GM04504 (cell line): ENCODE results near the gene SULT1E1.
A peak's percentile ranks its signal among the peaks of the same experiment; 100 is the strongest.

ENCODE experiments used
- DNase-seq: peaks from one replicate; pipeline ENCODE4 v3.0.0-alpha.2; 2012; ENCODE audit warnings: low read depth

The SULT1E1 gene

GRCh38 chr4:69860052-69860451, at the start of gene SULT1E1:
TSS of gene SULT1E1 (minus strand) at chr4:69860145. CDS start at chr4:69857644, 2,501 bp downstream.
- no peak for DNase-seq

GRCh38 chr4:69909195-69909594, 49.2 kb upstream of the SULT1E1 start:
- DNase-seq = no peak

GRCh38 chr4:69907151-69907550, 47.2 kb upstream of the SULT1E1 start:
- DNase-seq = no peak

- DNase-seq = no peak
Observed at GRCh38 chr4:69896530-69897116, 36.7 kb upstream of the SULT1E1 start.

GRCh38 chr4:69894721-69895120, 34.8 kb upstream of the SULT1E1 start:
- DNase-seq = no peak

- no peak for DNase-seq
Observed at GRCh38 chr4:69894186-69894585, 34.2 kb upstream of the SULT1E1 start.

- no peak for DNase-seq
Observed at GRCh38 chr4:69888336-69888735, 28.4 kb upstream of the SULT1E1 start.

GRCh38 chr4:69882150-69882549, 22.2 kb upstream of the SULT1E1 start:
- no peak for DNase-seq

- peak; percentile 7 for DNase-seq
Observed at GRCh38 chr4:69881173-69881773, 21.3 kb upstream of the SULT1E1 start.

GRCh38 chr4:69878250-69878649, 18.3 kb upstream of the SULT1E1 start:
- DNase-seq = no peak

- DNase-seq = no peak
Observed at GRCh38 chr4:69877453-69877852, 17.5 kb upstream of the SULT1E1 start.

- no peak for DNase-seq
Observed at GRCh38 chr4:69876071-69876470, 16.1 kb upstream of the SULT1E1 start.

- no peak for DNase-seq
Observed at GRCh38 chr4:69875576-69875975, 15.6 kb upstream of the SULT1E1 start.

- no peak for DNase-seq
Observed at GRCh38 chr4:69874507-69874906, 14.6 kb upstream of the SULT1E1 start.

- DNase-seq = no peak
Observed at GRCh38 chr4:69861756-69862155, 1.8 kb upstream of the SULT1E1 start.

- DNase-seq = no peak
Observed at GRCh38 chr4:69860521-69861298, 765 bp upstream of the SULT1E1 start.

- DNase-seq = no peak
Observed at GRCh38 chr4:69859140-69859685, 732 bp downstream of the SULT1E1 start.

GRCh38 chr4:69858690-69859089, 1.3 kb downstream of the SULT1E1 start:
- DNase-seq = no peak

- DNase-seq = no peak
Observed at GRCh38 chr4:69855822-69856221, 4.1 kb downstream of the SULT1E1 start.

GRCh38 chr4:69849969-69850368, 10.0 kb downstream of the SULT1E1 start:
- DNase-seq = no peak

- no peak for DNase-seq
Observed at GRCh38 chr4:69849297-69849696, 10.6 kb downstream of the SULT1E1 start.

- DNase-seq = no peak
Observed at GRCh38 chr4:69848028-69848427, 11.9 kb downstream of the SULT1E1 start.

GRCh38 chr4:69843932-69844331, 16.0 kb downstream of the SULT1E1 start:
- DNase-seq = no peak
